Measurements from ENCODE around the gene SLC4A4. TPM values are rescaled to one million over a fixed set of nuclear protein-coding genes. Genes with fewer than 3 reads are reported as not detected.

The SLC4A4 gene
- polyA plus RNA-seq, 1 of the 3 experiments (the other 2 are of a cell fraction), result not detected

- POLR2A ChIA-PET, result no interaction called here
- Histone ChIP-seq H4K20me1 (ENCODE audit: insufficient read depth) (no peaks in the 10 kb centered on the region), H3K4me2 (no peak overlapping the region), H3K27ac (ENCODE audit: low read depth in 2 of 2, low read length in 1 of 2) (no peak overlapping the region), H3K9me2 (no peaks in the 10 kb centered on the region), H3K9me3 (no peaks in the 10 kb centered on the region), H3K36me3 (replicated peaks in 1 of 2; ENCODE audit: control insufficient read depth in 1 of 2, insufficient read depth in 2 of 2, low read length in 1 of 2) (no peaks in the 10 kb centered on the region), H3K79me2 (ENCODE audit: insufficient read depth) (no peaks in the 10 kb centered on the region), H3K4me3 (ENCODE audit: low read depth in 2 of 2, low read length in 1 of 2) (no peak overlapping the region), H3K4me1 (ENCODE audit: control insufficient read depth in 1 of 2, insufficient read depth in 2 of 2, low read depth in 1 of 2, low read length in 1 of 2) (no peaks in the 10 kb centered on the region), H3K27me3 (ENCODE audit: insufficient read depth) (no peaks in the 10 kb centered on the region), H2AFZ (ENCODE audit: low read depth) (no peak overlapping the region), H3F3A (replicated peaks; ENCODE audit: insufficient read depth) (no peaks in the 10 kb centered on the region), H3K9ac (no peak overlapping the region)
- no peak for DNase-seq
- WGBS (ENCODE audit: low lambda C conversion rate), result 0% methylated on average over 2 of the region's 3 CpGs
- TF ChIP-seq ZBTB33 (IDR thresholded peaks at IDR 0.05; ENCODE audit: borderline replicate concordance, low read depth) (no peak), FOSL2 (IDR thresholded peaks at IDR 0.05; ENCODE audit: borderline replicate concordance, low read depth) (no peak), ELF1 (IDR thresholded peaks at IDR 0.05) (no peak), TAF1 (IDR thresholded peaks at IDR 0.05; ENCODE audit: borderline replicate concordance, low read depth, low read length) (no peak), JUND (IDR thresholded peaks at IDR 0.05) (no peak), PBX3 (IDR thresholded peaks at IDR 0.05) (no peak), RCOR1 (IDR thresholded peaks at IDR 0.05; ENCODE audit: low read length) (no peak), SIN3A (IDR thresholded peaks at IDR 0.05; ENCODE audit: borderline replicate concordance, low read depth, low read length) (no peak)
- CTCF ChIA-PET, result no interaction called here
Observed at GRCh38 chr4:71300964-71301363, 37.9 kb upstream of the SLC4A4 start.

GRCh38 chr4:71303287-71303686, 35.5 kb upstream of the SLC4A4 start:
- H3K27ac ChIP-seq (ENCODE audit: low read depth in 2 of 2, low read length in 1 of 2), result no peak overlapping the region

More at GRCh38 chr4:71303287-71303686, 35.5 kb upstream of the SLC4A4 start:
- no peaks in the 10 kb centered on the region for H3F3A ChIP-seq (replicated peaks; ENCODE audit: insufficient read depth)
- H3K36me3 ChIP-seq (replicated peaks in 1 of 2; ENCODE audit: control insufficient read depth in 1 of 2, insufficient read depth in 2 of 2, low read length in 1 of 2), result no peaks in the 10 kb centered on the region
- H3K27me3 ChIP-seq (ENCODE audit: insufficient read depth), result no peaks in the 10 kb centered on the region
- DNase-seq, result no peak
- no peak overlapping the region for H3K4me3 ChIP-seq (ENCODE audit: low read depth in 2 of 2, low read length in 1 of 2)
- H3K9me2 ChIP-seq, result no peaks in the 10 kb centered on the region
- CTCF ChIA-PET, result no interaction called here
- TF ChIP-seq YY1 (IDR thresholded peaks at IDR 0.05; ENCODE audit: low read depth), result no peak
- TF ChIP-seq RXRA (IDR thresholded peaks at IDR 0.05; ENCODE audit: borderline replicate concordance, low read depth), result no peak
- no peak for TF ChIP-seq ELF1 (IDR thresholded peaks at IDR 0.05)
- TF ChIP-seq CHD2 (IDR thresholded peaks at IDR 0.05; ENCODE audit: low read length, partially characterized antibody), result no peak
- TF ChIP-seq RFX5 (IDR thresholded peaks at IDR 0.05; ENCODE audit: low read length), result no peak
- no peak for TF ChIP-seq POLR2AphosphoS5 (IDR thresholded peaks at IDR 0.05; ENCODE audit: low read depth, low read length)
- no peak for TF ChIP-seq CTCF (IDR thresholded peaks at IDR 0.05)
- TF ChIP-seq ZBTB33 (IDR thresholded peaks at IDR 0.05; ENCODE audit: borderline replicate concordance, low read depth), result no peak
- no peak for TF ChIP-seq PBX3 (IDR thresholded peaks at IDR 0.05)
- H3K4me2 ChIP-seq, result no peak overlapping the region
- POLR2A ChIA-PET, result no interaction called here
- H3K79me2 ChIP-seq (ENCODE audit: insufficient read depth), result no peaks in the 10 kb centered on the region
- no peak overlapping the region for H2AFZ ChIP-seq (ENCODE audit: low read depth)
- WGBS (ENCODE audit: low lambda C conversion rate), result 9% methylated on average over 1 of the region's 1 CpG
- no peak overlapping the region for H3K9ac ChIP-seq
- H4K20me1 ChIP-seq (ENCODE audit: insufficient read depth), result no peaks in the 10 kb centered on the region
- no peaks in the 10 kb centered on the region for H3K9me3 ChIP-seq
- no peaks in the 10 kb centered on the region for H3K4me1 ChIP-seq (ENCODE audit: control insufficient read depth in 1 of 2, insufficient read depth in 2 of 2, low read depth in 1 of 2, low read length in 1 of 2)
